Measurements from ENCODE around the gene RACK1.
"Not testable (repeated sequence)": the region's sequence is repeated elsewhere in the genome, so short reads cannot be mapped to it uniquely, and the experiment has no call there.

RACK1 gene

GRCh38 chr5:181210698-181211097 is 33.0 kb downstream of the RACK1 start:
- not testable (repeated sequence) for DNase-seq

DNA sequence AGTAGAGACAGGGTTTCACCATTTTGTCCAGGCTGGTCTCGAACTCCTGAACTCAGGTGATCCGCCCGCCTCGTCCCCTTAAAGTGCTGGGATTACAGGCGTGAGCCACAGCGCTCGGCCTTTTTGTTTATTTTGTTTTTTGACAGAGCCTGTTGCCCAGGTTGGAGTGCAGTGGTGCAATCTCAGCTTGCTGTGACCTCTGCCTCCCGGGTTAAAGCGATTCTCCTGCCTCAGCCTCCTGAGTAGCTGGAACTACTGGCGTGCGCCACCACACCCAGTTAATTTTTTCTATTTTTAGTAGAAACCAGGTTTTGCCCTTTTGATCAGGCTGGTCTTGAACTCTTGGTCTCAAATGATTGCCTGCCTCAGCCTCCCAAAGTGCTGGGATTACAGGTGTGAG is 33.6 kb downstream of the RACK1 start:
- DNase-seq = not testable (repeated sequence)

- not testable (repeated sequence) for DNase-seq
Measured at GRCh38 chr5:181209006-181209405, 34.7 kb downstream of the RACK1 start.

- no peak for DNase-seq
Measured at GRCh38 chr5:181207960-181208253, 35.8 kb downstream of the RACK1 start.

DNA sequence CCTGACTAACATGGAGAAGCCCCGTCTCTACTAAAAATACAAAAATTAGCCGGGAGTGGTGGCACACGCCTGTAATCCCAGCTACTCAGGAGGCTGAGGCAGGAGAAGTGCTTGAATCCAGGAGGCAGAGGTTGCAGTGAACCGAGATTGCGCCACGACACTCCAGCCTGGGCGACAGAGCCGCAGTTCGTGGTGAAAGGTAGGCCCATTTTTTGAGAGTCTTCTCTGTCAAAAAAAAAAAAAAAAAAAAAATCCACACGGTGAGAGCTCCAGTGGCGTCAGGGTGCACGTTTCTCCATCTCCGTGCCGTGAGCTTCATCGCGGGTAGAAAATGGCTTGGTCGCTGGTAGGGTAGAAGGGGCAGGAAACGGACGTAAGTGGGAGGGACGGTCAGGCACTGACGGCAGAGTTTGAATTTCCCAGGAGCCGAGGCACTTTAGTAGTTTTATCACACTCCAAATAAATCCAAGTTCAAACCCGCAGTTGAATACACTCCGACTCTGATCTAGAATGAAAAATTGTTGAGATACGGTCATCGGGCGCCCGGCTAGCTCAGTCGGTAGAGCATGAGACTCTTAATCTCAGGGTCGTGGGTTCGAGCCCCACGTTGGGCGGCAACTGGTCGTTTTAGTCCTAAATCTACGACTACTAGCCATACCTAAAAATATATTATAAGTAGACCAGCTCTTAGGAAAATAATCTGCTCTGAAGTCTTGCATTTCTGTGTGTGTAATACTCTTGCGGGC is 36.3 kb downstream of the RACK1 start:
- DNase-seq = no peak

GRCh38 chr5:181205761-181206649 is 37.7 kb downstream of the RACK1 start:
- DNase-seq = no peak

- DNase-seq = no peak
Measured at GRCh38 chr5:181204826-181205760, 38.6 kb downstream of the RACK1 start, which contains the start of gene TRIM7. Gene TRIM7, minus strand, starts transcription at chr5:181205196. Its CDS starts 86 bp downstream, at chr5:181205110.

- no peak for DNase-seq
Measured at GRCh38 chr5:181204113-181204825, 39.4 kb downstream of the RACK1 start.

- no peak for DNase-seq
Measured at GRCh38 chr5:181203777-181204112, 40.0 kb downstream of the RACK1 start.

DNA sequence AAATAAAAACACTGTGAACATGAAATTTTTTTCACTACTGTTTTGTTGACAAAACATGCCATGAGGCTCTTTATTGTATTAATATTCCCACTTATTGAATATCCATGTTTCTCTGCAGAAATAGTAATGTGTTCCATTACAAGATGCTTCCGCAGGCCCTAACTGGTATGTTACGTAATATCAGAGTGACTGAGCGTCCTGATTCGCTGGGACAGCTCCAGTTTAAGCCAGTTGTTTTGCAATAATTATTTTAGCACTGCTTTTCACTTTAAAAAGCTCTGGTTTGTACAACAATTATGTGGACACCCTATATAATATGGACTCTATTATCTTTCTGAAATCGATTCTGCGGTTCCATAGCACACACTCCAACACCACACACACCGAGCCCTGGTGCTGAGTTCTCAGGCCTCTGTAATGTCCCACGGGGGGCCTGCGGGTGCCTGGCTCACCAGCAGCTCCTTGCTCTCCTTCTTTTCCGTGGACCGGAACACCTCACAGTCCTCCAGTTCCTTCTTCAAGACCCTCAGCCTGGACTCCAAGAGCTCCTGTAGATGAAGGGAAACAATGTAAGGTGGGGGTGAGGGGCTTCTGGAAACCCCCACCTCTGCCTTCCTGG is 40.5 kb downstream of the RACK1 start:
- DNase-seq = no peak

DNA sequence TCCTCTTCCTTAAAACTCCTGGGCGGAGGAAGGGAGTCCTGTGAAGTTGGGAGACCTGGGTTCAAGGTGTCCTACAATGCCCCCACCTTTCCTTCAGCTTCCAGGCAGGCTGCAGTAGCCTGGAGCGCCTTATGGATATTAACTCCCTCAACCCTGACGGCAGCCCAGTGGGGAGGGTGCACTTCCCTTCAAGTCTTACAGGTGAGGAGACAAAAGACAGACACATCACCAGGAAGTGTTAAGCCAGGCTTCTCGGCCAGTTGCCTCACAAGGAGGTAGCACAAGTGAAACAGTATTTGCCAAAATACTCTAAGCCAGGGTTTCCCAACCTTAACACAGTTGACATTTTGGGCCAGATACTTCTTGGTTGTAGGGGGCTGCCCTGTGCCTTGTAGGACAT is 42.9 kb downstream of the RACK1 start:
- no peak for DNase-seq

DNA sequence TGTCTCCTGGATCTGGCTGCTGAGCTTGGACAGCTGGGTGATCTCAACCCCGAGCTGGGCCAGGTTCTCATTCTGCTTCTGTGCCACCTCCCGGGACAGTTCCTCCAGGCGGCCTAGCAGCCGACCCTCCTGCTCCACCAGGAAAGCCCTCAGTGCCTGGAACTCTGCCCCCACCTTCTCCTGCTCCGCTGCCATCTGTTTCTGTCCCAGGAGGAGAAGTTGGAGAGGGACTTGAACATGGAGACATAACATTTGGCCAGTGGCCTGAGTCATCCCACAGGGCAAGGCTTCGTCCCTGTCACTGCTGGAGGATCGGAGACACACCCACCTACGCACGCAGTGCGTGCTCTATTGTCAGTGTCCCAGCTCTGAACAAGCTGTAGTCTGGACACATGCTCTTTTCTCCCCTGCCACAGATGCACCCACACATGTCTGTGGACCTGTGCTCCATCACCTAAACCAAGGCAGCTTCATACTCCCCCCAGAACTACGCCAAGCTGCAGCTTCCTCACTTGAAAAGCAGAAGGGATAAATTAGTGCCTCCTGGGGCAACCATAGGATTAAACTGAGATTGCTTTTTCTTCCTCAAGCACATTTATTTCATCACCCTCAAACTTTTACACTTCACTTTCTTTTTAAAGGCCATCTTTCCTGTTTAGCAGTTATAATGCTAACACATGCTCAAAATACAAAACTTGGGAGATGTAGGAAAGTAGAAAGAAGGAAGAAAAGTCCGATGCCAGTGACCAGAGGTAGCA is 43.6 kb downstream of the RACK1 start:
- no peak for DNase-seq

DNA sequence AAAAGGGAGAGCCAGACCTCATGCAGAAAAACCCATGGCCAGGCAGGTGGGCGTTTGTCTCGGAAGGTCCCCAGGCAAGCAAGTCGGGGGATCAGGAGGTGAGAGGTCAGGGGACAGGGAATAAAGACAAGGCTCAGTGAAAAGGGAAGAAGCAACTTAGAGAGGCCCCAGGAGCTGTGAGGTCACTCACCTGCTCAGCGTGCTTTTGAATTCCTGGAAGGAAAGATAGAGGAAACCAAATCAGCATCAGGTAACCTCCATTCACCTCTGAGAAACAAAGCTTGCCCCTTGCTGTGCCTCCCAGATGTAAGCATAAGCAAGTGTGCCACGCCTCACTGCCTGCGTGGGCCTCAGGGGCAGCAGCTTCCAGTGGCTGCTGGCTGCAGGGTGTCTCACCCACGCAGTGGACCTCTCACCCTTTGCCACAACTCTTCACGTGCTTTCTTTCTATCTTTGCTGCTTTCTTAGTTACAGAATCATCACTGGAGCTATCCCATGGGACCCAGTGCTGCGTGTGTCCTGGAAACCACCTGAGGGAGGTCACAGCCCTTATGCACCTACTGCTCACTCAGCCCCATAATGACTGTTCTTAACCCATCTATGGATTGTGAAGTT is 44.7 kb downstream of the RACK1 start:
- no peak for DNase-seq

DNA sequence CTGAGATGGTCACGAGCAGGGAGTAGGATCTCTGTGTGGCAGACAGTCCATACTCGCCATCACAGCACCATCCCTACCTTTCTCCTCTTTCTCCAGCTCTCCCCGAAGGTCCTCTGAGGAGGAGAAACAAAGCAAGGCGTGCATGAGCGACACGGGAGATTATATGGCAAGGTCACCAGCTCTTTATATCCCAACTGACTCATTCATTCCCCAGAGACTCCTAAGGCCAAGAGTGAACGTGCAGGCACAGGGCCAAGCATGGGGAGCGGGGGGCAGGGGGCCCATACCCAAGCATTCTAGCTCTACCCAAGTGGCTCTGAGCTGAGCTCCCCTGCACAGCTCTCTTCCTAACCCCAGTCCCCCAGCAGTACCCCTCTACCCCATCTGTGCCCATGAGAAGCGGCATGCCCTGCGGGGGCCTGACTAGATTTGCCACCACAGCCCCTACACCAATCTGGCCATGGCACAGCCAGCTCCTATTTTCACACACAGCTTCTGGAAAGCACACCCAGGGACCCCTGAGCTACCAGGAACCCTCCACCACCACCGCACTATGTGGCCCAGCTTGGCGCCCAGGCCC is 45.5 kb downstream of the RACK1 start:
- no peak for DNase-seq

DNA sequence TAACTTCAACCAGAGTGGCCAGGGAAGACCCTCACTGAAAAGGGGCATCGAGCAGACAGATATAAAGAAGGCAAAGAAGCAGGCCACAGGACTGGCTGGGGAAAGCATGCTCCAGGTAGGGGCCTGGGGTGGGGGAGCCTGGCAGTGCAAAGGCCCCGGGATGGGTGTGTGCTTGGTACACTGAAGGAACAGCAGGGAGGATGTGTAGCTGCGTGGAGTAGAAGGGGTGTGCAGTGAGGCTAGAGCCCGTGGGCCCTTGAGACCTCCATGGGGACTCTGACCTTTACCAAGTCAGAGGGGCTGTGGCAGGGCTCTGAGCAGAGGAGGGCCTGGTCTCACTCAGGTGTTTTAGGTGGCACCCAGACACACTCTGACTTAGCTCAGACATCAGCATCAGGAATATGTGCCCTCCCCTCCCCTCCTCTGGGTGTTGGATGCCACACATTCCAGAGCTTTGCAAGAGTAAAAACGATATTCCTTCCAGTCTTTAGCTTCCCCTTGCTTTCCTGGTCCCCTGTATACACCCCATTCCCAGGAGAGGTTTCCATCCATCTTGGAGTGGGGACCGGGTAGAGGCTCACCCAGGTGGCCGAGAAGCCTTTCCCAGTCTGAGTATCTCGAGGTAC is 46.3 kb downstream of the RACK1 start:
- DNase-seq = no peak

GRCh38 chr5:181195249-181195761 is 48.4 kb downstream of the RACK1 start:
- DNase-seq = no peak

GRCh38 chr5:181194489-181195248 is 49.0 kb downstream of the RACK1 start:
- DNase-seq = no peak

DNA sequence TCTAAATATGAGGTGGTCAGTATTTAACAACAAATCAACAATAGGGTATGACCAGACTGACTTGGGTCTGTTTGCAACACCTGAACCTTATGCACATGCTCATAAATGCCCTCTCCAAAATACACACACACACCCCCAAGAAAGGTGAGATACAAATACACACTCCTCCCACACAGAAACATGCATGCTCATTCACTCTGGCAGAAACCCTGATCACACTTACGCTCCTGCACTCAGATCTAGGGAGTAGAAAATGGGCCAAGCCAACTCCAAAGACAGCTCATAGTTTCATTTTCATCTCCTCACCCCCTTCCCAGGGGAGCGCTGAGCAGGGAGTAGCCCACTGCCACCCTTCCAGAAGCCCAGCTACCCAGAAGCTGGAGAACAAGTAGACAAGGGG is 50.0 kb downstream of the RACK1 start:
- DNase-seq = no peak

Measured in GDM1 (cell line).